Keratinocyte (primary cell): ENCODE measurements around the gene OLFML1. TPM values are rescaled to one million over a fixed set of nuclear protein-coding genes. Genes with fewer than 3 reads are reported as not detected.

Experiments
- DNase-seq: peaks from one replicate; pipeline ENCODE4 v3.0.0-alpha.2; 2011; ENCODE audit warnings: low read depth, missing footprints, low spot score
- FAIRE-seq: peaks from 2 replicates; lab custom pipeline; 2011; peaks lifted over from hg19 to GRCh38; lab: Jason Lieb, UNC
- H2AFZ ChIP-seq: 2 replicates; pipeline ENCODE4 v1.6.0; 2012; ENCODE audit warnings: low read length, control low read depth, inconsistent platforms; ENCODE audit not compliant: control insufficient read depth
- H3K27ac ChIP-seq: 2 replicates; pipeline ENCODE4 v1.5.1; 2011; ENCODE audit warnings: low read length; ENCODE audit not compliant: control insufficient read depth, insufficient read depth
- H3K27me3 ChIP-seq: 3 replicates; pipeline ENCODE4 v1.6.0; 2011; ENCODE audit warnings: low read length; ENCODE audit not compliant: control insufficient read depth, insufficient read depth; ENCODE audit errors: extremely low read depth
- H3K36me3 ChIP-seq, 2 experiments: 2 replicates in 1 of 2; 3 replicates in 1 of 2; pipeline ENCODE4 v1.5.1; 2011; ENCODE audit warnings: low read length in 2 of 2, mild to moderate bottlenecking in 1 of 2; ENCODE audit not compliant: control insufficient read depth in 2 of 2, insufficient read depth in 2 of 2; ENCODE audit errors: extremely low read depth in 1 of 2
- H3K4me1 ChIP-seq: 3 replicates; pipeline ENCODE4 v1.5.1; 2011; ENCODE audit warnings: low read length; ENCODE audit not compliant: control insufficient read depth, insufficient read depth; ENCODE audit errors: extremely low read depth
- H3K4me2 ChIP-seq: 3 replicates; pipeline ENCODE4 v1.6.0; 2011; ENCODE audit warnings: low read depth, low read length; ENCODE audit not compliant: control insufficient read depth, insufficient read depth; ENCODE audit errors: extremely low read depth
- H3K4me3 ChIP-seq, 3 experiments: fragments of 200-600 bp in 1 of 3; sonication (generic) in 1 of 3; 2 replicates in 2 of 3; 3 replicates in 1 of 3; pipeline ENCODE4 v1.5.1; 2011 to 2016; ENCODE audit warnings: low read length in 3 of 3, mild to moderate bottlenecking in 3 of 3, control low read depth in 2 of 3, inconsistent platforms in 1 of 3, low read depth in 1 of 3, mixed read lengths in 1 of 3, mixed run types in 1 of 3, moderate library complexity in 1 of 3; ENCODE audit not compliant: control insufficient read depth in 2 of 3, insufficient read depth in 2 of 3; ENCODE audit errors: extremely low read depth in 1 of 3
- H3K79me2 ChIP-seq: 2 replicates; pipeline ENCODE4 v1.6.0; 2012; ENCODE audit warnings: low read length; ENCODE audit not compliant: control insufficient read depth, insufficient read depth
- H3K9ac ChIP-seq: 3 replicates; pipeline ENCODE4 v1.6.0; 2011; ENCODE audit warnings: low read length; ENCODE audit not compliant: control insufficient read depth, insufficient read depth; ENCODE audit errors: extremely low read depth
- H3K9me1 ChIP-seq: 3 replicates; pipeline ENCODE4 v1.6.0; 2011; ENCODE audit warnings: low read length; ENCODE audit not compliant: control insufficient read depth, insufficient read depth; ENCODE audit errors: extremely low read depth
- H3K9me3 ChIP-seq: 2 replicates; pipeline ENCODE4 v1.5.1; 2012; ENCODE audit warnings: low read depth, low read length; ENCODE audit not compliant: control insufficient read depth
- H4K20me1 ChIP-seq: 3 replicates; pipeline ENCODE4 v1.6.0; 2011; ENCODE audit warnings: low read length; ENCODE audit not compliant: control insufficient read depth, insufficient read depth; ENCODE audit errors: extremely low read depth
- EZH2 ChIP-seq: IDR thresholded peaks from one replicate; pipeline ENCODE4 v1.6.1; 2012; ENCODE audit warnings: inconsistent platforms, mild to moderate bottlenecking, low read length, moderate library complexity
- dilution Hi-C: fragments of 300-500 bp; cut with MboI; formaldehyde crosslinking; loops from one replicate; pipeline ENCODE4 v1.7.0; 2020; ENCODE audit warnings: low sequenced_read_pairs; ENCODE audit not compliant: extremely low pct_ligation_motif_present
- polyA plus RNA-seq, 5 experiments: library from polyadenylated mRNA; depleted of rRNA in 3 of 5; stranded (reverse) in 3 of 5; stranded (forward) in 1 of 5; unstranded in 1 of 5; fragments of >200 nt; gene quantifications; 1 replicate in 1 of 5; 2 replicates in 3 of 5; 3 replicates in 1 of 5; pipeline versions ENCODE4 v1.2.1 to v1.2.3, GENCODE V29; 2011 to 2012; ENCODE audit warnings: missing spikeins in 2 of 5, low read depth in 1 of 5, low replicate concordance in 1 of 5
- TF ChIP-seq, protein P1 (sequence below), 3 experiments: IDR thresholded peaks in 1 of 3; conservative IDR thresholded peaks in 1 of 3; optimal IDR thresholded peaks in 1 of 3; 2 replicates in 2 of 3; 3 replicates in 1 of 3; pipeline versions ENCODE3 to v1.5.1; 2011; ENCODE audit warnings: low read length in 3 of 3, mild to moderate bottlenecking in 3 of 3, moderate library complexity in 2 of 3, control low read depth in 1 of 3, inconsistent platforms in 1 of 3; ENCODE audit not compliant: insufficient read depth in 2 of 3; ENCODE audit errors: extremely low read depth in 1 of 3

OLFML1 gene
- polyA plus RNA-seq, 1 donor (not counting 4 experiments of a cell fraction or from before 2014, with no cell fraction given), result not detected

- H3K9me3 ChIP-seq, result no peaks in the 10 kb centered on the region
- H3K4me1 ChIP-seq, result no peaks in the 10 kb centered on the region
- no peak for TF ChIP-seq EZH2
- TF ChIP-seq, protein P1, sequence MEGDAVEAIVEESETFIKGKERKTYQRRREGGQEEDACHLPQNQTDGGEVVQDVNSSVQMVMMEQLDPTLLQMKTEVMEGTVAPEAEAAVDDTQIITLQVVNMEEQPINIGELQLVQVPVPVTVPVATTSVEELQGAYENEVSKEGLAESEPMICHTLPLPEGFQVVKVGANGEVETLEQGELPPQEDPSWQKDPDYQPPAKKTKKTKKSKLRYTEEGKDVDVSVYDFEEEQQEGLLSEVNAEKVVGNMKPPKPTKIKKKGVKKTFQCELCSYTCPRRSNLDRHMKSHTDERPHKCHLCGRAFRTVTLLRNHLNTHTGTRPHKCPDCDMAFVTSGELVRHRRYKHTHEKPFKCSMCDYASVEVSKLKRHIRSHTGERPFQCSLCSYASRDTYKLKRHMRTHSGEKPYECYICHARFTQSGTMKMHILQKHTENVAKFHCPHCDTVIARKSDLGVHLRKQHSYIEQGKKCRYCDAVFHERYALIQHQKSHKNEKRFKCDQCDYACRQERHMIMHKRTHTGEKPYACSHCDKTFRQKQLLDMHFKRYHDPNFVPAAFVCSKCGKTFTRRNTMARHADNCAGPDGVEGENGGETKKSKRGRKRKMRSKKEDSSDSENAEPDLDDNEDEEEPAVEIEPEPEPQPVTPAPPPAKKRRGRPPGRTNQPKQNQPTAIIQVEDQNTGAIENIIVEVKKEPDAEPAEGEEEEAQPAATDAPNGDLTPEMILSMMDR (optimal IDR thresholded peaks at IDR 0.05 in 1 of 3, IDR thresholded peaks at IDR 0.05 in 1 of 3, conservative IDR thresholded peaks at IDR 0.05 in 1 of 3; ENCODE audit: extremely low read depth in 1 of 3, insufficient read depth in 2 of 3, low read length in 3 of 3), result no peak
- DNase-seq (no peak), FAIRE-seq (no peak)
- H2AFZ ChIP-seq, result no peak overlapping the region
- H3K79me2 ChIP-seq, result no peaks in the 10 kb centered on the region
- H3K27ac ChIP-seq, result no peak overlapping the region
- H3K4me2 ChIP-seq, result no peak overlapping the region
- no peaks in the 10 kb centered on the region for H3K9me1 ChIP-seq
- no peaks in the 10 kb centered on the region for H4K20me1 ChIP-seq
- H3K9ac ChIP-seq, result no peak overlapping the region
- dilution Hi-C loops, result no loop called here
- H3K27me3 ChIP-seq, result no peaks in the 10 kb centered on the region
- H3K4me3 ChIP-seq, result no peak overlapping the region
- no peaks in the 10 kb centered on the region for H3K36me3 ChIP-seq
These were observed 33.8 kb upstream of the OLFML1 start for GRCh38 chr11:7451520-7451919.

- no peaks in the 10 kb centered on the region for H3K36me3 ChIP-seq
- H3K9me1 ChIP-seq, result no peaks in the 10 kb centered on the region
- no peaks in the 10 kb centered on the region for H3K9me3 ChIP-seq
- dilution Hi-C loops, result no loop called here
- no peaks in the 10 kb centered on the region for H3K79me2 ChIP-seq
- no peak for FAIRE-seq
- DNase-seq, result no peak
- H3K9ac ChIP-seq, result no peak overlapping the region
- no peak overlapping the region for H3K4me2 ChIP-seq
- no peak overlapping the region for H3K4me3 ChIP-seq
- no peak overlapping the region for H2AFZ ChIP-seq
- no peak overlapping the region for H3K27ac ChIP-seq
- no peaks in the 10 kb centered on the region for H3K4me1 ChIP-seq
- H3K27me3 ChIP-seq, result no peaks in the 10 kb centered on the region
- TF ChIP-seq, protein P1 (optimal IDR thresholded peaks at IDR 0.05 in 1 of 3, IDR thresholded peaks at IDR 0.05 in 1 of 3, conservative IDR thresholded peaks at IDR 0.05 in 1 of 3; ENCODE audit: extremely low read depth in 1 of 3, insufficient read depth in 2 of 3, low read length in 3 of 3), result no peak
- no peak for TF ChIP-seq EZH2
- H4K20me1 ChIP-seq, result no peaks in the 10 kb centered on the region
These were observed 33.3 kb upstream of the OLFML1 start for GRCh38 chr11:7451952-7452494.
